ENCODE results near the gene MRTFB.

DNA sequence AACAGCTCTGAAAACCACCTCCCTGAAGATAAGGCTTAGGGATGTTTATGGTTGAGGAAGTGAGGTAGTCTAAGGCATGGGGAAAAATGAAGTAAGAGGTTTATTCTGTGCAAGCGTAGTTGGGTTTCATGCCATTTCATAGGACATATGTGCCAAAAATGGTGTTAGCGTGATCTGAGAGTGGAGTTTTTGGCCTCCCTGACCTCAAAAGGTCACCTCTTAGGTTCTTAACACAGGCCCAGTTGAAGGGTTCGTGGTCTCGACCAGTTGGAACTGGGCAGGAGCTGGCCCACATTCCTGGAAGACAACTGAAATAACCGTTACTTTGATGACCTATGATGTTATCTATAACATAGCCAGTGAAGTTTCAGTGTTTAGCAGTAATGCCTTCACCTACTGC lies 57.0 kb downstream of the MRTFB start:
- TF ChIP-seq, protein P1, sequence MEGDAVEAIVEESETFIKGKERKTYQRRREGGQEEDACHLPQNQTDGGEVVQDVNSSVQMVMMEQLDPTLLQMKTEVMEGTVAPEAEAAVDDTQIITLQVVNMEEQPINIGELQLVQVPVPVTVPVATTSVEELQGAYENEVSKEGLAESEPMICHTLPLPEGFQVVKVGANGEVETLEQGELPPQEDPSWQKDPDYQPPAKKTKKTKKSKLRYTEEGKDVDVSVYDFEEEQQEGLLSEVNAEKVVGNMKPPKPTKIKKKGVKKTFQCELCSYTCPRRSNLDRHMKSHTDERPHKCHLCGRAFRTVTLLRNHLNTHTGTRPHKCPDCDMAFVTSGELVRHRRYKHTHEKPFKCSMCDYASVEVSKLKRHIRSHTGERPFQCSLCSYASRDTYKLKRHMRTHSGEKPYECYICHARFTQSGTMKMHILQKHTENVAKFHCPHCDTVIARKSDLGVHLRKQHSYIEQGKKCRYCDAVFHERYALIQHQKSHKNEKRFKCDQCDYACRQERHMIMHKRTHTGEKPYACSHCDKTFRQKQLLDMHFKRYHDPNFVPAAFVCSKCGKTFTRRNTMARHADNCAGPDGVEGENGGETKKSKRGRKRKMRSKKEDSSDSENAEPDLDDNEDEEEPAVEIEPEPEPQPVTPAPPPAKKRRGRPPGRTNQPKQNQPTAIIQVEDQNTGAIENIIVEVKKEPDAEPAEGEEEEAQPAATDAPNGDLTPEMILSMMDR (conservative IDR thresholded peaks at IDR 0.05; ENCODE audit: low read depth in 2 of 2) = no peak
- TF ChIP-seq EZH2 (IDR thresholded peaks at IDR 0.05; ENCODE audit: low read depth, unreplicated experiment) (no peak), POLR2AphosphoS5 (IDR thresholded peaks at IDR 0.05; ENCODE audit: low read depth) (no peak), CREB1 (CRISPR knock-in tag; IDR thresholded peaks at IDR 0.05; ENCODE audit: low read depth) (no peak), EZH2phosphoT487 (IDR thresholded peaks at IDR 0.05; ENCODE audit: unreplicated experiment) (no peak), NANOG (IDR thresholded peaks at IDR 0.05; ENCODE audit: borderline replicate concordance) (no peak)
- TF ChIP-seq, protein P2, sequence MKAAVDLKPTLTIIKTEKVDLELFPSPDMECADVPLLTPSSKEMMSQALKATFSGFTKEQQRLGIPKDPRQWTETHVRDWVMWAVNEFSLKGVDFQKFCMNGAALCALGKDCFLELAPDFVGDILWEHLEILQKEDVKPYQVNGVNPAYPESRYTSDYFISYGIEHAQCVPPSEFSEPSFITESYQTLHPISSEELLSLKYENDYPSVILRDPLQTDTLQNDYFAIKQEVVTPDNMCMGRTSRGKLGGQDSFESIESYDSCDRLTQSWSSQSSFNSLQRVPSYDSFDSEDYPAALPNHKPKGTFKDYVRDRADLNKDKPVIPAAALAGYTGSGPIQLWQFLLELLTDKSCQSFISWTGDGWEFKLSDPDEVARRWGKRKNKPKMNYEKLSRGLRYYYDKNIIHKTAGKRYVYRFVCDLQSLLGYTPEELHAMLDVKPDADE (IDR thresholded peaks at IDR 0.05) = no peak
- TF ChIP-seq, protein P3, sequence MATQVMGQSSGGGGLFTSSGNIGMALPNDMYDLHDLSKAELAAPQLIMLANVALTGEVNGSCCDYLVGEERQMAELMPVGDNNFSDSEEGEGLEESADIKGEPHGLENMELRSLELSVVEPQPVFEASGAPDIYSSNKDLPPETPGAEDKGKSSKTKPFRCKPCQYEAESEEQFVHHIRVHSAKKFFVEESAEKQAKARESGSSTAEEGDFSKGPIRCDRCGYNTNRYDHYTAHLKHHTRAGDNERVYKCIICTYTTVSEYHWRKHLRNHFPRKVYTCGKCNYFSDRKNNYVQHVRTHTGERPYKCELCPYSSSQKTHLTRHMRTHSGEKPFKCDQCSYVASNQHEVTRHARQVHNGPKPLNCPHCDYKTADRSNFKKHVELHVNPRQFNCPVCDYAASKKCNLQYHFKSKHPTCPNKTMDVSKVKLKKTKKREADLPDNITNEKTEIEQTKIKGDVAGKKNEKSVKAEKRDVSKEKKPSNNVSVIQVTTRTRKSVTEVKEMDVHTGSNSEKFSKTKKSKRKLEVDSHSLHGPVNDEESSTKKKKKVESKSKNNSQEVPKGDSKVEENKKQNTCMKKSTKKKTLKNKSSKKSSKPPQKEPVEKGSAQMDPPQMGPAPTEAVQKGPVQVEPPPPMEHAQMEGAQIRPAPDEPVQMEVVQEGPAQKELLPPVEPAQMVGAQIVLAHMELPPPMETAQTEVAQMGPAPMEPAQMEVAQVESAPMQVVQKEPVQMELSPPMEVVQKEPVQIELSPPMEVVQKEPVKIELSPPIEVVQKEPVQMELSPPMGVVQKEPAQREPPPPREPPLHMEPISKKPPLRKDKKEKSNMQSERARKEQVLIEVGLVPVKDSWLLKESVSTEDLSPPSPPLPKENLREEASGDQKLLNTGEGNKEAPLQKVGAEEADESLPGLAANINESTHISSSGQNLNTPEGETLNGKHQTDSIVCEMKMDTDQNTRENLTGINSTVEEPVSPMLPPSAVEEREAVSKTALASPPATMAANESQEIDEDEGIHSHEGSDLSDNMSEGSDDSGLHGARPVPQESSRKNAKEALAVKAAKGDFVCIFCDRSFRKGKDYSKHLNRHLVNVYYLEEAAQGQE (IDR thresholded peaks at IDR 0.05; ENCODE audit: unreplicated experiment) = no peak
- TF ChIP-seq, protein P4, sequence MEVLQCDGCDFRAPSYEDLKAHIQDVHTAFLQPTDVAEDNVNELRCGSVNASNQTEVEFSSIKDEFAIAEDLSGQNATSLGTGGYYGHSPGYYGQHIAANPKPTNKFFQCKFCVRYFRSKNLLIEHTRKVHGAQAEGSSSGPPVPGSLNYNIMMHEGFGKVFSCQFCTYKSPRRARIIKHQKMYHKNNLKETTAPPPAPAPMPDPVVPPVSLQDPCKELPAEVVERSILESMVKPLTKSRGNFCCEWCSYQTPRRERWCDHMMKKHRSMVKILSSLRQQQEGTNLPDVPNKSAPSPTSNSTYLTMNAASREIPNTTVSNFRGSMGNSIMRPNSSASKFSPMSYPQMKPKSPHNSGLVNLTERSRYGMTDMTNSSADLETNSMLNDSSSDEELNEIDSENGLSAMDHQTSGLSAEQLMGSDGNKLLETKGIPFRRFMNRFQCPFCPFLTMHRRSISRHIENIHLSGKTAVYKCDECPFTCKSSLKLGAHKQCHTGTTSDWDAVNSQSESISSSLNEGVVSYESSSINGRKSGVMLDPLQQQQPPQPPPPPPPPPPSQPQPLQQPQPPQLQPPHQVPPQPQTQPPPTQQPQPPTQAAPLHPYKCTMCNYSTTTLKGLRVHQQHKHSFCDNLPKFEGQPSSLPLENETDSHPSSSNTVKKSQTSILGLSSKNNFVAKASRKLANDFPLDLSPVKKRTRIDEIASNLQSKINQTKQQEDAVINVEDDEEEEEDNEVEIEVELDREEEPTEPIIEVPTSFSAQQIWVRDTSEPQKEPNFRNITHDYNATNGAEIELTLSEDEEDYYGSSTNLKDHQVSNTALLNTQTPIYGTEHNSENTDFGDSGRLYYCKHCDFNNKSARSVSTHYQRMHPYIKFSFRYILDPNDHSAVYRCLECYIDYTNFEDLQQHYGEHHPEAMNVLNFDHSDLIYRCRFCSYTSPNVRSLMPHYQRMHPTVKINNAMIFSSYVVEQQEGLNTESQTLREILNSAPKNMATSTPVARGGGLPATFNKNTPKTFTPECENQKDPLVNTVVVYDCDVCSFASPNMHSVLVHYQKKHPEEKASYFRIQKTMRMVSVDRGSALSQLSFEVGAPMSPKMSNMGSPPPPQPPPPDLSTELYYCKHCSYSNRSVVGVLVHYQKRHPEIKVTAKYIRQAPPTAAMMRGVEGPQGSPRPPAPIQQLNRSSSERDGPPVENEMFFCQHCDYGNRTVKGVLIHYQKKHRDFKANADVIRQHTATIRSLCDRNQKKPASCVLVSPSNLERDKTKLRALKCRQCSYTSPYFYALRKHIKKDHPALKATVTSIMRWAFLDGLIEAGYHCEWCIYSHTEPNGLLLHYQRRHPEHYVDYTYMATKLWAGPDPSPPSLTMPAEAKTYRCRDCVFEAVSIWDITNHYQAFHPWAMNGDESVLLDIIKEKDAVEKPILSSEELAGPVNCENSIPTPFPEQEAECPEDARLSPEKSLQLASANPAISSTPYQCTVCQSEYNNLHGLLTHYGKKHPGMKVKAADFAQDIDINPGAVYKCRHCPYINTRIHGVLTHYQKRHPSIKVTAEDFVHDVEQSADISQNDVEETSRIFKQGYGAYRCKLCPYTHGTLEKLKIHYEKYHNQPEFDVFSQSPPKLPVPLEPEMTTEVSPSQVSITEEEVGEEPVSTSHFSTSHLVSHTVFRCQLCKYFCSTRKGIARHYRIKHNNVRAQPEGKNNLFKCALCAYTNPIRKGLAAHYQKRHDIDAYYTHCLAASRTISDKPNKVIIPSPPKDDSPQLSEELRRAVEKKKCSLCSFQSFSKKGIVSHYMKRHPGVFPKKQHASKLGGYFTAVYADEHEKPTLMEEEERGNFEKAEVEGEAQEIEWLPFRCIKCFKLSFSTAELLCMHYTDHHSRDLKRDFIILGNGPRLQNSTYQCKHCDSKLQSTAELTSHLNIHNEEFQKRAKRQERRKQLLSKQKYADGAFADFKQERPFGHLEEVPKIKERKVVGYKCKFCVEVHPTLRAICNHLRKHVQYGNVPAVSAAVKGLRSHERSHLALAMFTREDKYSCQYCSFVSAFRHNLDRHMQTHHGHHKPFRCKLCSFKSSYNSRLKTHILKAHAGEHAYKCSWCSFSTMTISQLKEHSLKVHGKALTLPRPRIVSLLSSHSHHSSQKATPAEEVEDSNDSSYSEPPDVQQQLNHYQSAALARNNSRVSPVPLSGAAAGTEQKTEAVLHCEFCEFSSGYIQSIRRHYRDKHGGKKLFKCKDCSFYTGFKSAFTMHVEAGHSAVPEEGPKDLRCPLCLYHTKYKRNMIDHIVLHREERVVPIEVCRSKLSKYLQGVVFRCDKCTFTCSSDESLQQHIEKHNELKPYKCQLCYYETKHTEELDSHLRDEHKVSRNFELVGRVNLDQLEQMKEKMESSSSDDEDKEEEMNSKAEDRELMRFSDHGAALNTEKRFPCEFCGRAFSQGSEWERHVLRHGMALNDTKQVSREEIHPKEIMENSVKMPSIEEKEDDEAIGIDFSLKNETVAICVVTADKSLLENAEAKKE (CRISPR knock-in tag; IDR thresholded peaks at IDR 0.05) = no peak
